CD4-positive, alpha-beta T cell treated with Interleukin-15 for 1 hour (primary cell): ENCODE results near the gene DIS3L2.
"Not testable (repeated sequence)": the region's sequence is repeated elsewhere in the genome, so short reads cannot be mapped to it uniquely, and the experiment has no call there.

ENCODE experiments used
- DNase-seq: peaks from one replicate; pipeline ENCODE4 v3.0.0-alpha.2; 2020

The DIS3L2 gene

DNA sequence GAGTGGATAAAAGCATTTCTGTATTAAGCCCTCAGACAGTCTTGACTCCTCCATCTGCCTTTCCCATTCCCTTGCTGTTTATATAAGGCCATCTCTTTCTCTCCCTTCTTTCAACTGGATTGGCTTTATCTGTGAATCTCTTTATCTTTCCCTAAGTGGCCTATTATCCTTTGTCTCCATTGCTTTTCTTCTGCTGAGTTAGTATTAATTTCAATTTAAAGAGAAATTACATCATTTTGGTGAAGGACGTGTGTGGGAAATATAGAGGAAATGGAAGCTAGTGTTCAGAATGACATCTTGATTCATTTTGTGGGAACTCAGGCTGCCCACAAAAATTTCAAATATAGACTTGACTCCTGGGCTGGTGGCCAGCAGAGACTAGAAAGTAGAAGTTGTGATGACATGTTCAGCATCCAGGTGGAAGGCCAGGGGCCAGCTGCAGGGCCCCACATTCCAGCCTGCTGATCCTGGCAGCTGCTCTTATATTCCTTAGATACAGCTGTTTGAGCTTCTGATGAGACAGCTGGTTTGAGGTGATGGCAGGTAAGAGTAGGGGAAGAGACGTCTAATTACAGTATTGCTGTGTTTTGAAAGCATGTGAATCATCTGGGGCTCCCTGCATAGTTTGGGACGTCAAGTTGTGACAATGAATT lies 52.3 kb downstream of the DIS3L2 start:
- no peak for DNase-seq

DNA sequence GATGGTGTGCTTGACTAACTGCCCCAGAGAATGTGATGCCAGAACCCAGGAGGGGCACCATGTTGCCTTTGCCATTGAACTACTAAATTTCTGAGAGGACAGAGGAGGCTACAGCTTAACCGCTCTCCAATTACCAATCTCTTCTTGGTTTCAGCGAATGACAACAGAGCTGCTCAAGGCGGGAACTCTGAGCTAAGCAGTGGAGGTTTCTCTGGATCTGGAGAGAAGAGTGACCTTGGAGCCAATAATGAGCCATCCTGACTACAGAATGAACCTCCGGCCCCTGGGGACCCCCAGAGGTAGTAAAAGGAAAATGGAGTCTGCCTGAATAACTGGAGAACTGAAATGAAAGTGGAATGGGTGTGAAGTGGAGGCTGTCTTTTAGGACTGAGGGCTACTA lies 53.2 kb downstream of the DIS3L2 start:
- no peak for DNase-seq

DNA sequence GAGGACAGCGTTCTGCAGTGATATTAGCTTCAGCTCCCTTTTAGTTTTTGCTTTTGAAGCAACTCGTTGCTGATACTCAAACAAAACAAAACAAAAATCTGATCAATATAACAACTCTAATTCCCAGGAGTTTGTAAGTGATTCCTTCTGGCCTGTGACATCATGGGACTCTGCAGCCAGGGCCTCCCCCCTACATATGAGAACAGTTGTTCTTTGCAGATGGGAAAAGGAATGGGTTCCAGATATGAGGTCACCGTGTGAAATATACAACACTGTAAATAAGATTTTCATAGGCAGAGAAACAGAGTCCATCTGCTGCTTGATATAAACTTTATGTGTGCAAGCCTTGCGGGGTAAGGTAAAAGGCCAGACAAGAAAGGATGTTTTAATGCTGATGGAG lies 56.7 kb downstream of the DIS3L2 start:
- no peak for DNase-seq

DNA sequence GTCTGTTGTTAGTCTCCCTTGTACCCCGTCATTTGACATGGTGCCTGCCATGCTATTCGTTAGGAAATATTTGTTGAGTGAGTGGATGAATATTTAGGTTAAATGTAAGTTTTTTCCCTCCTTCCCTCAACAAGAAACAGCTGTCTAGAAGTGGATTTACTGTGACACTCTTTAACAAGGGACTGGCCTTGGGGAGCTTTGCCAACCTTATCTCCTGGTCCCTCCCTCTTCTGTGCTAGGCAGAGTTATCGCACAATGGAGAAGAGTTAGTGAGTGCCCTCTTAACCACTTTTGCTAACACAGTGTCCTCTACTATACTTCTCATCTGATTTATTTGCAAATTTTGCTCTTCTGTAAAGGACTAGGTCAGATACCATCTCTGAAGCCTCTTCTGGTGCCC lies 61.2 kb downstream of the DIS3L2 start:
- DNase-seq, result no peak

DNA sequence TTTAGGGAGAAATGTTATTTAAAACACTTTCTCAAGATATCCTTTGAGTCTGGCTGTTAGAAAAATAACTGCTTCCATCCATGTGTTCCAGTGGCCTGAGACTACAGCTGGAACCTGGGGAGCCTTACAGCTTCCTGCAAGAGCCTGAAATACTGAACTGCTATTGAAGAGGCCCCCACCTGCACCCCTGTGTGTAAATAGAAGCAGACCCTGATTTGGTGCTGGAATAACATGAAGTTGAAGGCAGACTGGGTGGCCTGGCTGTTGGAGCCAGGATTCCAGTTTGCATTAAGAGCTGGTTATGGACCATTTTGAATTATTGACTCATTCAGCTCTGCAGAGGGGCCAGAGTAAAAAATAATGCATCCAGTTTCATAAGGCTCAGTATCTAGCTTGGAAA lies 61.9 kb downstream of the DIS3L2 start:
- DNase-seq, result no peak

DNA sequence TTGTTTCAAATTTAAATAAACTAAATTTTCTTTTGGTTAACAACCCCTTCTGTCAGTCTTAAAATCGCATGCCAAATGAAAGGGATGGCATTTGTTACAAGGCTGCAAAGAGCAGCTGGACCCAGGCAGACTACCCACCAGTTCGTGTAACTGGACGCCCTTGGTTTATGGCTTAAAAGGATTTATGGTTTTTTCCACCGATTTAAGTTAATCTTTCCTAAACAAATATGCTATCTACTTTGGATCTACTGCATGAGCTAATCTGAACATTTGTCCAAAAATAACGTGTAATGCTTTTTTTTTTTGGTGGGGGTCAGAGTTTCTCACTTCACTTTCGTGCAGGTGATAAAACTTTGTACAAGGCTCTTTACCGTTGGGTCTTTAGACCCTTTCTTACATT lies 62.9 kb downstream of the DIS3L2 start:
- no peak for DNase-seq

DNA sequence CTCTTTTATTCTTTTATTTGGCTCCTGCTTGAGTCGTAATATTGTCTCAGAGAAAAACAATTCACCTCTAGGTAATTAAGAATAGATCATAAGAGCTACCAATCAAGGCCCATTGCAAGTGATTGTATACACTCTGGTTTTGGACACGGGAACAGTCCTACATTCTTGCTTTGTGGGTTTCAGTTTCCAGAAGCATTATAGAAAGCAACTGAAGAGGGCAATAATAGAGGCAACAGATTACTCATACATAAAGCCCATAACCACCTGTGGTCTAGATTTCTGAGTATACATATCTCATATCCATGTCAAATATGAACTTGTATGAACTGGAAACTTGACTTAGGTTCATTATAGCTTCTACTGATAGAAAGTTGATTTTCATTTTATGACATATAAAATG lies 65.4 kb downstream of the DIS3L2 start:
- no peak for DNase-seq

DNA sequence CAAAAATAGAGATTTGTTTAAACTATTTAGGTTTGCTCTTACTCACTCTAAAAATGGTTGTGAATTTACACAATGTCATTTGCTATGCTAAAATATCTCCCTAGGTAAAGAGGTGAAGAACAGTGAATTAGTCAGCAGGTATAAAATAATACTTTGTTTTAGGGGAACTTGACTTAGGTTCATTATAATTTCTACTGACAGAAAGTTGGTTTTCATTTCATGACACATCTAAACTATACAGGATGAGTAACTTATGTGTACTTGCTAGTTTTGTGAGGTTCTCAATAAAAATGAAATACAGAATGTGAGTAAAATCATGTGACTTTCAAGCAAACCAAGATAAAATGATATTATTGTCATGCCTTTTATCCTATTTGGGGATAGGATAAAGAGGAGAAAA lies 66.0 kb downstream of the DIS3L2 start:
- no peak for DNase-seq

DNA sequence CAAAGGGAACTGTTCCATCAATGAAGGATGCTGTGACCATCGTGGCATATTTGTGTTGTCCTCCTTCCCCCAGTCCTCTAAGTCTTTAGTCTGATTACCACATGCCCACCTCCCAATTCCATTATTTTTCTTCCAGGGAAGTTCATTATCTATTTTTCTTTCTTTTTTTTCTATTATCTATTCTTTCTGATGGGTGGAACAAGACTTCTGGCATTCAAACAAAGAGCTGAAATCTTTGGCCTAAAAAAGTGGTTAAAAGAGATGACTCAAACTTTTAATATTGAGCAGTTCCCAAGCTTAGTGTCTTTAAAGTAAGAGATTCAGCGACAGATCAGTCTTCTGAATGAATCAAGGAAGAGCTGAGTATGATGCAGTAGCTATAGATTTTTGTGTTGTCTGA lies 66.6 kb downstream of the DIS3L2 start:
- DNase-seq, result no peak

DNA sequence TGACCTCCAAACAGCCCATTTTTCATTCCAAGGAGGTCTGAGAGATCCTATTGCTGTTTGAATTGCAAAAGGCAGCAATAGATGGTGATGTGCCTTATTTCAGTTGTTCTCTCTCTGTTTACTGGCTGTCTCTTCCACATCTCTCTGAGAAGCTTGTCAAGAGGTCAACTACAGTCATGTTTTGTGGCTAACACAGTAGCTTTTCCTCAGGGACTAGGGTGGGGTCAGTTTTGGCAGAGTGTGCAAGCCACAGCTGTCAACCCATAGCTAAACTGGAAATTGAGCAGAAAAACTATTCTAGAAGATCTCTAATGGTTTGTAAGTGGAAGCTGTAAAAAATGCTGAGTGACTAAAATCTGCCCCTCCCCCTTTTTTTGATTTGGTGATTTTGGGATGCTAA lies 67.1 kb downstream of the DIS3L2 start:
- no peak for DNase-seq

DNA sequence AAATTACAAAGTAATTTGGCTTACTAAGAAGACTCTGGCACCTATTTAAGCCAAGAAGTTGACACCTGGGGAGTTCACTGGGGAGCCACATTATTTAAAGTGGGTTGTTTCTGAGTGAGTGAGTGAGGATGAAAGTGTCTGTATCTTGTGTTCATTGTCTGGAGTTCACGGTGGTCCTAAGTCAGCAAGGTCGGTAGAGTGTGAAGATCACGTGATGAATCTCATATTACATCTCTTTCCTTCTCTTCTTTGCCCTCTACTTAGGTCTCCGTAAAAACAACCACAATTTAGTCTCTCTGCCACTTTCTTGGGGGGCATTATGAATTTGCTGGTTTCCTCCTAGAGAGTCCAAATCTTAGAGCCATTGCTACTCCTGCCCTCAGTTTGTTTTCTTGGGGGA lies 67.8 kb downstream of the DIS3L2 start:
- no peak for DNase-seq

DNA sequence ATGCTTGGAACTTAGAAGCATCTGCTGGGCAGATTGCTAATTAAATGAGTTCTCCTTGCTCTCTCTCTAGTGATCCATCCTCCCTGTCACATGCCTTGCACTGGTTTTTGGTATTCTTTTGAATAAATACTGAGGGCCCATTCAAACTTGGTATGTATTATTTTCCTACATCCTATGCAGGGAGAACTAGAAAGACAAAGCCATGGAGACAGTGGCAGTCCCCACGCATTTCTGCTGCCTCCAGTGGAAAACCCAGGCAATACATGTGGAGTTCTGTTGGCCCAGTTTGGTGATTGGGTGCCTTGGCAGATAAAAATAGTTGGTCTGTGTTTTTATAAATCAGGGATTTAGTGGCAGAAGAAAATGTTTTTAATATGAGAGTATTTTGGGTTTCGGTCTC lies 68.7 kb downstream of the DIS3L2 start:
- DNase-seq, result no peak

DNA sequence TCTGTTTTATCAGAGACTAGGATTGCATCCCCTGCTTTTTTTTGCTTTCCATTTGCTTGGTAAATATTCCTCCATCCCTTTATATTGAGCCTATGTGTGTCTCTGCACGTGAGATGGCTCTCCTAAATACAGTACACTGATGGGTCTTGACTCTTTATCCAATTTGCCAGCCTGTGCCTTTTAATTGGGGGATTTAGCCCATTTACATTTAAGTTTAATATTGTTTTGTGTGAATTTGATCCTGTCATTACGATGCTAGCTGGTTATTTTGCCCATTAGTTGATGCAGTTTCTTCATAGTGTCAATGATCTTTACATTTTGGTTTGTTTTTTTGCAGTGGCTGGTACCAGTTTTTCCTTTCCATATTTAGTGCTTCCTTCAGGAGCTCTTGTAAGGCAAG lies 73.8 kb downstream of the DIS3L2 start:
- DNase-seq, result not testable (repeated sequence)

DNA sequence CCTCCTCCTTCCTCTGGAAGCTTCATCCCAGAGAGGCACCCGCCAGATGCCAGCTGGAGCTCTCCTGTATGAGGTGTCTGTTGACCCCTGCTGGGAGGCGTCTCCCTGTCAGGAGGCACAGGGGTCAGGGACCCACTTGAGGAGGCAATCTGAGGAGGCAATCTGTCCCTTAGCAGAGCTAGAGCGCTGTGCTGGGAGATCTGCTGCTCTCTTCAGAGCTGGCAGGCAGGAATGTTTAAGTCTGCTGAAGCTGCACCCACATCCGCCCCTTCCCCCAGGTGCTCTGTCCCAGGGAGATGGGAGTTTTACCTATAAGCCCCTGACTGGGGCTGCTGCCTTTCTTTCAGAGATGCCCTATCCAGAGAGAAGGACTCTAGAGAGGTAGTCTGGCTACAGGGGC lies 75.4 kb downstream of the DIS3L2 start:
- not testable (repeated sequence) for DNase-seq

DNA sequence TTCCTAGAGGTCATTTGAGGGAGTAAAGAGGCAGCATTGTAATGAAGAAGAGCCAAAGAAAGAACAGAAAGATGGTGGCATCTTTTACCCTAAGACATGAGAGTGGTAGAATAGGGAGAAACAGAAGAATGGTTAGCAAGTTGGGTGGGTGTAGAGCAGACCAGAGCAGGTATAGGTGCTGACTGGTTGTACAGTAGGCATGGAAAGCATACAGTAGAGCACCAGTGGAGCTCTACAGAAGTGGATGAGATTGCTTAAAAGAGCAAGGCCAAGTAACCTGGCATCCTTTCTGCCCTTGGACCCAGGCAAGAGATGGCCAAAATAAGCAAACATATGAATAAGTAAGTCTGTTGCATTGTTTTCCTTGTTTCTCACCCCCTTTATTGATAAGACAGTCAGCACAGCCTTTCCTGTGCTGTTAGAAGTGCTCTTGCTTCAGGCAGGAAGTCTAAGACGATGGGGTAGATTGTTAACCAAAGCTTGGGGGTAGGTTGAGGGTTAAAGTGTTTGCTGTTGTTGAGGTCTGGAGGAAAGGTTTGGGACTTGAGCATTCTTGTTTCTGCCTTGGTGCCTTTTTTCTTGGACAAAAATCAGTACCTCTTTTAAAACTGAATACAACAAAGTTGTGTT lies 76.9 kb downstream of the DIS3L2 start:
- no peak for DNase-seq

DNA sequence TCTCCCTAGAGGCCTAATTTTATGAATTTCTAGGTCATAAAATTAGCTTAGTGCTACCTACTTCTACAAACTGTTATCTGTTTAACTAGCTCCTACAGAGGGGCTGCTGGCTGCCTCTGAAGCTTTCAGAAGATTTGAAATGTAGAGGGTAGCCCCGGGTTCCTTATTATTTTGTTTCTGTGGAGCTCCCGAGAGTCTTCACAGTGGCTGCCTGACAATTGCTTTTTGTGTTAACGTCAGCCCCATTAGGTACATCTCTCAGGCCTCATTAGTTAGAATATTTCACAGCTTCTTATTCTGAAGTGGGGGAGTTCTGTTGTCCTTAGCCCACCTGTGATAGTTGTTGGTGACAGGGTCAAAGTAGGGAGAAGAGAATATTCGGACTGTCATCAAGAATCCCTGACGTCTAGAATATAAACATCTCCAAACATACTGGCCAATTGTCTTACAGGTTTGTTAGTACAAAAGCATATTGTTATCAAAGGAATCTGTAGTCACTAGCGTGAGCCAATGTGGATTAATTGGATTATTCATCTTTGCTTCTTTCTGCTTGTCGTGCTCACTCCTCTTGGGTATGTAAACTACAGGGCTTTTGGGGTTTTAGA lies 77.5 kb downstream of the DIS3L2 start:
- no peak for DNase-seq

DNA sequence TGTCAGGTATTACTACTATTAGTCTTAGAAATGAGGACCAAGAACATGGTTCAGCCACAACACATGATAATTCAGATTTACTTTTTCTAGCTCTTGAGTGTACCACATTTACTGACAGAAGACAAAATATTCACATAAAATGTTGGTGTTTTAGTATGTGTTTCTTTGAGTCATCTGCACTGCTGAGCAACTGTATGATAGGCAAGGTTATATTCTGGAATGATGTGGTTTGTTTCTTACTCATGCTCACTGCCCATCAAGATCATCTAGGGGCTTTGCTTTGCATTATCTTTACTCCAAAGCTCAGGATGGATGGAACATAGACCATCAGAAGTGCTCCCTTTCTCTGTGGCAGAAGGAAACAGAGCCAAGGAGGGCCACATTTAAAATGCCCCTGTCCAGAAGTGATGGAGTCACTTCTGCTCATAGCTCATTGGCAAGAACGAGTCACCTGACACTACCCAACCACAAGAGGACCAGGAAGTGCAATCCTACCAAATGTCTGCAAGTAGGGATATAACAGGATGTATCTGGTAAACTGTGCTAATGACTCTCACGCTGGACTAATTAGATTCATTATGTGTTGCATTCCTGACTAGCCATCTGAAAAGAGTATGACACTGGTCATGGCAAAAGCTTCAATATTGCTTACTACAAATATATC lies 81.5 kb downstream of the DIS3L2 start:
- DNase-seq, result no peak

DNA sequence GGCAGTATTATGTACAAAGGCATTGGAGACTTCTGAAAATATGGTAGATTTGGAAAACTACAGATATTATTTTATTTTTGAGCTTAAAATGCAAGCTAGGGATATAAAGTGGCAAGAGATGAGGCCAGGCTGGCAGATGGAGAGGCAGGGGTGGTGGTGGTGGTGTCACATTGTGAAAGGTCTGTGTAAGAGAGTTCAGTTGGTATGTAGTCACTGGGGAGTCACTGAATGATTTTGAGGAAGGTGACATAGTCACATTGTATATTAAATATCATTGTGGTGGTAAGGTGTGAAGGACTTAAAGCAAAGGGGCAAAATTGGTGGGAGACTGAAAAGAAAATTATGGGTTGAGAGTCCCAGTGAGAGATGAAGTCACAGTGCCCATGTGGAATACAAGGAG lies 82.5 kb downstream of the DIS3L2 start:
- no peak for DNase-seq

DNA sequence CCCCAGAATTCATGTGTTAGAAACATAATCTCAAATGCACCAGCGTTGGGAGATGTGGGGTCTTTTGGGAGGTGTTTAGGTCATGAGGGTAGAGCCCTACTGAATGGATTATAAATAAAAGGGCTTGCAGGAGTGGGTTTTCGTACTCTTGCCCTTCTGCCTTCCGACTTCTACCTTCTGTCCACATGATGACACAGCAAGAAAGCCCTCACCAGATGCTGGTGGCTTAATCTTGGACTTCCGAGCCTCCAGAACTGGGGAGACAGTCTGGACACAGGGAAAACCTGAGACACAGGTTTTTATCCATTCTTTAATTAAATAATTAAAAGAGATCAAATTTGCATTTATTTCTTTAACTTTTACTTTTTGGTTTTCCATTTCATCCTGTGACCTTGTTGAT lies 87.8 kb downstream of the DIS3L2 start:
- DNase-seq, result no peak

DNA sequence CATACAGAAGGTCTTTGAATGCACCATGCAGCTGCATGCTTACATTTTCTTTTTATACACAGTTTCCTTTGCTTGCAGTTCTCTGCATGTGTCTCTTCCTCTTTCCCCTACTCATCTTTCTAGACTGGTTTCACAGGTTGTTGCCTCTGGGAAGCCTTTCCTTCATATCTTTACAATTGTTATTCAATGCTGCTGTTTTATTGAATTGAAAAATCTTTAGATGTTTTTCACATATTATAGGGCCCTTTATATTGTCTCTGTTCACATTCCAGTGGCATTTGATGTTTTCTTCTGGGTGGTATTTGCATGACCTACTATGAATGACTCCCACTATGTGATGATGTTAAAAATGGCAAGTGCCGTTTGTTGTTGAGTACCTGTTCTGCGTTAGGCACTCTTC lies 91.1 kb downstream of the DIS3L2 start:
- DNase-seq, result no peak

DNA sequence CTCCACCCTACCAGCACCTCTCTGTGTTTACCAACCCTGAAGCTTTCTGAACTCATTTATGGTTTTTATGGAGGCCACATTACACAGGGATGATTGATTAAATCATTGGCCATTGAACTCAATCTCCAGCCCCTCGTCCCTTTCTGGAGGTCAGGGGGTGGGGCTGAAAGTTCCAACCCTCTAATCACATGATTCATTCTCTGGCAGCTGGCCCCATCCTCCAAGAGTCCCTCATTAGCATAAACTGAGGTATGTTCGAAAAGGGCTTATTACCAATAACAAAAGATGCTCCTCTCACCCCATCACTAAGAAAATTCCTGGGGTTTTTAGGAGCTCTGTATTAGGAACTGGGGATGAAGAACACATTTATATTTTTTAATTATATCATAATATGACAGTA lies 92.3 kb downstream of the DIS3L2 start:
- no peak for DNase-seq

DNA sequence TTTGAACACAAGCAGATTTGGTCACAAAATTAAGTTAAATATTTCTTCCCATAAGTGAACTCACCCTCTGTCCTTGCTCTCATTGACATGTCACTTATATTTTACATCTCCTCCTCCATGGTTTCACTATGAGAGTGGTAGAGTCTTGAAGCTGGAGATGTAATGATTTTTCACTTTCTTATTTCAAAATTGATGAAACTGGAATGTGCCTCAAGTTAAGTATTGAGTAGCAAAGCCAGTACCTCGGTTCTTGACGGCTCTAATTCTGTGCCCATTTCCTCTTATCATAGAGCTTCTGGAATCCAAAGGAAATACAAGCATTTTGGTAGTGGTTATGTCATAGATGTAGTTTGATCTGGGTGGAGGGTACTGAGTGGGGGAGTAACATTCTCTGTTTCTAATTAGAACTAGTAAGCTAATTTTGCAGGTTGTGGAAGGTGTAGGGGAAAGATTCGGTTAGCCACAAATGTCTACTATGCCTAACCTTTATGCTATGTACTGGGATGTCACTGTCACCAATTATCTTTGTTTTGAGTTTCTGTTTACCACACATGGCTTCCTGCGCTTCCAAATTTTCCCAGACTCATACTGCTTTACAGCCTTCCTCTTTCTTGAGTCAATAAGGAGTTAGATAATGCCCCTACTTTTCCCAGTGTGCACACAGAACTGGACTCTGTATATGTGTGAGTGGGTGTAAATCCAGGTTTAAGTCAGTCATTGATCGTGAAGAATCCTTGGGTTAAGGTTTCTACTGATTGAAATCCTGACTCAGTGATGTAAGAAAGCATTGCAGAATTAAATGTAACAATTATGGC lies 96.8 kb downstream of the DIS3L2 start:
- DNase-seq, result no peak

DNA sequence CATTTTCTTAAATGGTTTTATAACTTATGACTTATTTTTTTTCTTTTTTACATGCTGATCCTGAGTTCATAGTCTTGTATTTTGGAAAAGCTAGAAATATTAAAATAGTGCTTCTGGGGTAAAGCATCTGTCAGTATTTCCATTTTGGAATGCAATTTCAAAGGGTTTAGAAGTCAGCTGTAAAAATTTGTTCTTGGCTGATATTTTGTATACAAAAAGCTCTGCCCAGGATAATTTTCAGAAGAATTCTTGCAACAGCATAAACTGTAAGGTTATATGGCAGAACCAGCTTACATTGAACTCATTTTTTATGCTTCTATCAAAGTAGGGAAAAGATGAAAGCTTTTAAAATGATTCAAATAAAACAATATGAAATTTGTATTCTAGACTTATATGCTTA lies 97.4 kb downstream of the DIS3L2 start:
- DNase-seq, result no peak
